Parietal lobe (tissue), 1 donor: ENCODE data around the gene USP9X. TPM values are rescaled to one million over a fixed set of nuclear protein-coding genes. Genes with fewer than 3 reads are reported as not detected.

Experiments
- total RNA-seq: library from RNA; depleted of rRNA; stranded (reverse); fragments of >200 nt; gene quantifications from one replicate; pipeline ENCODE4 v1.2.3, GENCODE V29; 2014

Gene USP9X
- 256 TPM for total RNA-seq

GRCh38 chrX:41084893-41085511 is at the start of gene USP9X:
Gene USP9X, plus strand, starts transcription at chrX:41085445. Its CDS starts 38,184 bp downstream, at chrX:41123629.

Other genes starting within 250 kb of the USP9X start
- gene DDX3X, start 248.7 kb downstream of the USP9X start, total RNA-seq: 253 TPM